Spleen (tissue), 7 donors: ENCODE measurements around the gene COL4A2.

Source experiments
- CTCF ChIP-seq, 11 experiments: fragments of 200-600 bp in 7 of 11; fragments of 450-650 bp in 4 of 11; sonication (generic) in 4 of 11; IDR thresholded peaks in 8 of 11; conservative IDR thresholded peaks in 3 of 11; 1 replicate in 7 of 11; 2 replicates in 4 of 11; pipeline versions ENCODE4 v1.4.0 to v1.8.0; 2016 to 2021; ENCODE audit warnings: antibody characterized with exemption in 11 of 11, inconsistent platforms in 4 of 11, mild to moderate bottlenecking in 1 of 11
- POLR2AphosphoS5 ChIP-seq, 3 donors: sonication (generic); formaldehyde crosslinking; IDR thresholded peaks; one replicate each; pipeline ENCODE4 v1.5.1; 2017; ENCODE audit warnings: antibody characterized with exemption in 3 of 3
- donor health status: DM: no; HTN: no; CAD: no; lungs with moderate emphysema.
- donor health status: DM: no; HTN: no; CAD: no.
- donor health status: DM: no; HTN: no; CAD: no.

GRCh38 chr13:110408286-110408685 is 101.2 kb downstream of the COL4A2 start:
- no peak for TF ChIP-seq CTCF (IDR thresholded peaks at IDR 0.05 in 8 of 11, conservative IDR thresholded peaks at IDR 0.05 in 3 of 11)
- TF ChIP-seq POLR2AphosphoS5 (IDR thresholded peaks at IDR 0.05): no peak
